ENCODE measurements around the gene SERTAD2.

The SERTAD2 gene

DNA sequence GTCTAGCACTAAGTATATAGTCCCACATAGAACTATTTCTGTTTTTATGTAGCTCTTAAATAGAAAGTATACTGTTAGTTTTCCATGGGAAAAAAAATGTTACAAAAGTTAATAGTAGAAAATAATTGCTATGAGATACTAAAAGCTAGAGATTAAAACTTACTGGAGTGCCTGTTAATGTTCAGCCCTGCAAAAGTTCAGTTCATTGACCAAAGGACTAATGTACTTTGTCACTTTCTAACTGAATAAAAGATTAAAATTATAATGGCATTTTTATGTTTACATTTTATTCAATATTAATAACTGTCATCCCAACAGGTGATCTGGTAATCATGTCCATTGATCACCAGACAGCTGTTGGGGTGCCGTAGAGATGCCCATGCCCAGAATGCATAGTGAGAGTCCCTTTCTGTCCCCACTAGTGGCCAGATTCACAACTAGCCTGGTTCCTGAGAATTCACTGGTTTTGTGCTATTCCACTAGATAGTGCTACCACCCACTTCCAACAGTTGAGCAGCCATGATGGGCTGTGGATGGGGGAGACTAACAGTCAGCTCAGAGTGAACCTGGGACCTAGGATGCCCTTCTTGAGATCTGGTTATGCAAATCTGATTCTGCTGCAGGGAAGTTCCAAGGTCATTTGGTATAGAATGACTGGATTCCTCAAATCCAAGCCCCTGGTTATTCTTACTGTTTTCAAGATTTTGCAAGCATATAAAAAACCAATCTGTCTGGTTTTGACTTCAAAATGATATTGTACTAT, 71.8 kb downstream of the SERTAD2 start:
- no peak for DNase-seq (ENCODE audit: low read depth)

All from CMK (cell line).